ENCODE results near the gene CPEB4. TPM values are rescaled to one million over a fixed set of nuclear protein-coding genes. Genes with fewer than 3 reads are reported as not detected.

CPEB4 gene
- total RNA-seq, 4 donors from 2014 or later = 33.2 to 51.6 (median 44.8) TPM

GRCh38 chr5:173858670-173859407 lies 29.3 kb upstream of the CPEB4 start:
- TF ChIP-seq, protein P1, sequence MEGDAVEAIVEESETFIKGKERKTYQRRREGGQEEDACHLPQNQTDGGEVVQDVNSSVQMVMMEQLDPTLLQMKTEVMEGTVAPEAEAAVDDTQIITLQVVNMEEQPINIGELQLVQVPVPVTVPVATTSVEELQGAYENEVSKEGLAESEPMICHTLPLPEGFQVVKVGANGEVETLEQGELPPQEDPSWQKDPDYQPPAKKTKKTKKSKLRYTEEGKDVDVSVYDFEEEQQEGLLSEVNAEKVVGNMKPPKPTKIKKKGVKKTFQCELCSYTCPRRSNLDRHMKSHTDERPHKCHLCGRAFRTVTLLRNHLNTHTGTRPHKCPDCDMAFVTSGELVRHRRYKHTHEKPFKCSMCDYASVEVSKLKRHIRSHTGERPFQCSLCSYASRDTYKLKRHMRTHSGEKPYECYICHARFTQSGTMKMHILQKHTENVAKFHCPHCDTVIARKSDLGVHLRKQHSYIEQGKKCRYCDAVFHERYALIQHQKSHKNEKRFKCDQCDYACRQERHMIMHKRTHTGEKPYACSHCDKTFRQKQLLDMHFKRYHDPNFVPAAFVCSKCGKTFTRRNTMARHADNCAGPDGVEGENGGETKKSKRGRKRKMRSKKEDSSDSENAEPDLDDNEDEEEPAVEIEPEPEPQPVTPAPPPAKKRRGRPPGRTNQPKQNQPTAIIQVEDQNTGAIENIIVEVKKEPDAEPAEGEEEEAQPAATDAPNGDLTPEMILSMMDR (IDR thresholded peaks at IDR 0.05) = no peak
- no peak for TF ChIP-seq POLR2A (IDR thresholded peaks at IDR 0.05)
- Histone ChIP-seq H3K4me3 (no peak overlapping the region), H3K27me3 (no peaks in the 10 kb centered on the region), H3K9me3 (no peaks in the 10 kb centered on the region), H3K27ac (no peak overlapping the region), H3K4me1 (no peaks in the 10 kb centered on the region), H3K36me3 (no peaks in the 10 kb centered on the region)
- 72 to 83% methylated on average over 4 of the region's 4 CpGs for WGBS, 2 donors
- intact Hi-C loops (cut with DNase I) = no loop called here
- no peak for DNase-seq

DNA sequence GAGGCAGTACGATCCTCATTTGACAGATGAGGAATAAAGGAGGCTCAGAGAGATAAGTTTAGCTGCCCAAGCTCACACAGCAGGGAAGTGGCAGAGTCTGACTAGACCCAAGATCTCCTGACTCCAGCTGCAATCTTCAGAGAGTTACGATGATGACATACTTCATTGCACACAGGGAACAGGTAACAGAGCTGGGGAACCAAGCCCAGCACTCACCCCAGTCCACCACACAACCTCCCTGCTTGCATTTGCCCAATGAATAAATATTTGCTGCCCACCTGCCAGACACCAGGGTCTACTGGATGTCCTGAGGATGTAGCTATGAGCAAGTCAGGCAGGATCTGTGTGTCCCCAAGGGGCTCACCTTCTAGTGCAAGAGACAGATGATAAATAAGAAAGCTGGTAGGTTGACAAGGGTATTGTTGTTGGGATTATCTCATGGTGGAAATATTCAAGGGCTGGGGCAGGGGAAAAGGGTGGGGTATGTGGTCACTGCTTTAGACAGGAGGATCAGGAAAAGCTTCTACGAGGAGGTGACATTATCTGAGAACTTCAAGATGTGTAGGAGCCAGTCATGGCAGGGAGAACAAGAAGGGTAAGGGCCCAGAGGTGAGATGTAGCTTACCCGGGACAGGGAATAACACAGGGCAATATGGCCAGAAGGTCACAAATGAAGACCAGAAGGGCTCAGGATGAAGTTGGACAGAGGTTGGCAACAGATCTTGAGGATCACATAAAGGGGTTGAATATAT lies 28.6 kb upstream of the CPEB4 start:
- Histone ChIP-seq H3K4me1 (peaks cover 0 to 6% (median 0%) of the 10 kb centered on the region in 3 donors), H3K9me3 (no peaks in the 10 kb centered on the region), H3K27me3 (no peaks in the 10 kb centered on the region), H3K27ac (no peak overlapping the region), H3K36me3 (no peaks in the 10 kb centered on the region), H3K4me3 (no peak overlapping the region)
- intact Hi-C loops (cut with DNase I) = no loop called here
- no peak for DNase-seq
- TF ChIP-seq, protein P1 (IDR thresholded peaks at IDR 0.05) = no peak
- no peak for TF ChIP-seq POLR2A (IDR thresholded peaks at IDR 0.05)
- 76 to 79% methylated on average over 3 to 4 of the region's 4 CpGs for WGBS, 2 donors

- no peak for DNase-seq
- H3K36me3 ChIP-seq = no peaks in the 10 kb centered on the region
- H3K4me1 ChIP-seq = peaks cover 0 to 14% (median 0%) of the 10 kb centered on the region in 3 donors
- intact Hi-C loops (cut with DNase I) = no loop called here
- WGBS, 2 donors = 88 to 91% methylated on average over 4 of the region's 4 CpGs
- no peak overlapping the region for H3K4me3 ChIP-seq
- no peak overlapping the region for H3K27ac ChIP-seq
- H3K27me3 ChIP-seq = no peaks in the 10 kb centered on the region
- no peaks in the 10 kb centered on the region for H3K9me3 ChIP-seq
- TF ChIP-seq, protein P1 (IDR thresholded peaks at IDR 0.05) = no peak
- no peak for TF ChIP-seq POLR2A (IDR thresholded peaks at IDR 0.05)
Measured at GRCh38 chr5:173862047-173862477, 26.1 kb upstream of the CPEB4 start.

DNA sequence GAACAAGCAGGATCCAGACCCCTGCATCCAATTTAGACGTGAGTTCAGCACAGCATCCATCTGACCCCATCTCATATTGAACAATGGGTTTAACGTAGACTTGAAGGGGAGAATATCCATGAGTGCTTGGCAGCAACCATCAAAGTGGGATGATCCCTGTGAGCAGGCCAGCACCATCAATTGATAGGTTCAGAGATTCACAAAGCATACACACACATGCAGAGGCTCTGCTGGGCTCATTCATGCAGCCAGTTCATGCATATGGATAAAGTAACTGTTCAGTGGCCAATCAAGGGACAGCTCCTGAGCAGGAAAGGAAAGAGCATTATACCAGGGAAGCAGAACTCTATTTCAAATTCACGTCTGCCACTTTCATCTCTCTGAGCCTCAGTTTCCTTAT lies 24.8 kb upstream of the CPEB4 start:
- no peaks in the 10 kb centered on the region for H3K36me3 ChIP-seq
- H3K4me1 ChIP-seq = peaks cover 5 to 26% (median 8%) of the 10 kb centered on the region in 3 donors
- no peak overlapping the region for H3K4me3 ChIP-seq
- H3K9me3 ChIP-seq = no peaks in the 10 kb centered on the region
- H3K27me3 ChIP-seq = no peaks in the 10 kb centered on the region
- no peak for DNase-seq
- TF ChIP-seq, protein P1 (IDR thresholded peaks at IDR 0.05) = no peak
- no peak for TF ChIP-seq POLR2A (IDR thresholded peaks at IDR 0.05)
- intact Hi-C loops (cut with DNase I) = no loop called here
- H3K27ac ChIP-seq = no peak overlapping the region
- 66 to 77% methylated on average over 3 of the region's 3 CpGs for WGBS, 2 donors

Measured in esophagus squamous epithelium (tissue), 5 donors.